HepG2 (cell line): ENCODE data around the gene PDE5A. TPM values are rescaled to one million over a fixed set of nuclear protein-coding genes. Genes with fewer than 3 reads are reported as not detected.

Experiments used
- DNMT3B ChIP-seq: conservative IDR thresholded peaks from 2 replicates; pipeline ENCODE4 v1.6.1; 2016; ENCODE audit warnings: missing biosample characterization, control low read depth
- GABPB1 ChIP-seq: IDR thresholded peaks from 2 replicates; pipeline ENCODE4 v1.6.1; 2016; ENCODE audit warnings: mild to moderate bottlenecking, missing genetic modification reagents, moderate library complexity, missing compliant biosample characterization
- GLI4 ChIP-seq: sonication (generic); formaldehyde crosslinking; IDR thresholded peaks from 2 replicates; pipeline ENCODE4 v1.5.1; 2020; ENCODE audit warnings: missing genetic modification reagents, mild to moderate bottlenecking, moderate library complexity, borderline replicate concordance
- GTF3A ChIP-seq: sonication (generic); formaldehyde crosslinking; conservative IDR thresholded peaks from 2 replicates; pipeline ENCODE4 v1.4.0; 2020; ENCODE audit warnings: mild to moderate bottlenecking, missing genetic modification reagents
- HDAC6 ChIP-seq: fragments of 200-600 bp; sonication (generic); IDR thresholded peaks from 2 replicates; pipeline ENCODE4 v1.7.0; 2017; ENCODE audit warnings: mild to moderate bottlenecking, antibody characterized with exemption, low read length, low read depth
- IRF9 ChIP-seq: sonication (generic); formaldehyde crosslinking; IDR thresholded peaks from 2 replicates; pipeline ENCODE4 v1.8.0; 2022; ENCODE audit warnings: missing genetic modification reagents, mild to moderate bottlenecking, borderline replicate concordance
- PBX3 ChIP-seq: sonication (generic); formaldehyde crosslinking; IDR thresholded peaks from 2 replicates; pipeline ENCODE4 v1.8.1; 2023; ENCODE audit warnings: missing genetic modification reagents, inconsistent platforms, borderline replicate concordance
- RAD21 ChIP-seq: fragments of 450-650 bp; formaldehyde crosslinking; IDR thresholded peaks from 2 replicates; pipeline ENCODE4 v1.5.0; 2020; ENCODE audit warnings: mild to moderate bottlenecking
- TCF12 ChIP-seq, 2 experiments: fragments of 450-650 bp in 1 of 2; sonication (generic) in 1 of 2; formaldehyde crosslinking in 1 of 2; IDR thresholded peaks; 2 replicates each; pipeline versions ENCODE4 v1.6.1 to v1.8.0; 2017 to 2022; ENCODE audit warnings: antibody characterized with exemption in 1 of 2, mild to moderate bottlenecking in 1 of 2, missing genetic modification reagents in 1 of 2, moderate library complexity in 1 of 2
- YEATS4 ChIP-seq: sonication (generic); formaldehyde crosslinking; IDR thresholded peaks from 2 replicates; pipeline ENCODE4 v1.4.0; 2020; ENCODE audit warnings: missing genetic modification reagents, borderline replicate concordance
- YY1 ChIP-seq: IDR thresholded peaks from 2 replicates; pipeline ENCODE4 v1.6.1; 2011; ENCODE audit warnings: low read length, low read depth, moderate library complexity, mild to moderate bottlenecking; ENCODE audit not compliant: insufficient read depth, insufficient replicate concordance
- ZBTB38 ChIP-seq: sonication (generic); formaldehyde crosslinking; IDR thresholded peaks from 2 replicates; pipeline ENCODE4 v1.5.1; 2020; ENCODE audit warnings: mild to moderate bottlenecking, missing genetic modification reagents
- ZBTB42 ChIP-seq: sonication (generic); formaldehyde crosslinking; IDR thresholded peaks from 2 replicates; pipeline ENCODE4 v1.5.0; 2020; ENCODE audit warnings: mild to moderate bottlenecking, missing genetic modification reagents
- ZFP37 ChIP-seq: sonication (generic); formaldehyde crosslinking; IDR thresholded peaks from 2 replicates; pipeline ENCODE4 v1.4.0; 2020; ENCODE audit warnings: missing genetic modification reagents, borderline replicate concordance
- ZNF552 ChIP-seq: sonication (generic); formaldehyde crosslinking; IDR thresholded peaks from 2 replicates; pipeline ENCODE4 v1.9.0; 2022; ENCODE audit warnings: missing genetic modification reagents, mild to moderate bottlenecking, borderline replicate concordance
- ZNF687 ChIP-seq: sonication (generic); formaldehyde crosslinking; IDR thresholded peaks from 2 replicates; pipeline ENCODE4 v1.5.1; 2020; ENCODE audit warnings: mild to moderate bottlenecking, missing genetic modification reagents, moderate library complexity
- ZNF704 ChIP-seq: sonication (generic); formaldehyde crosslinking; IDR thresholded peaks from 2 replicates; pipeline ENCODE4 v1.8.1; 2023; ENCODE audit warnings: mild to moderate bottlenecking, inconsistent platforms, moderate library complexity, missing genetic modification reagents, borderline replicate concordance
- ZNF724P ChIP-seq: sonication (generic); formaldehyde crosslinking; IDR thresholded peaks from 2 replicates; pipeline ENCODE4 v1.8.0; 2022; ENCODE audit warnings: missing genetic modification reagents, borderline replicate concordance
- ZSCAN21 ChIP-seq: sonication (generic); formaldehyde crosslinking; IDR thresholded peaks from 2 replicates; pipeline ENCODE4 v1.8.0; 2022; ENCODE audit warnings: mild to moderate bottlenecking, missing genetic modification reagents, moderate library complexity, borderline replicate concordance
- polyA plus RNA-seq, 8 experiments: library from polyadenylated mRNA; depleted of rRNA in 3 of 8; stranded (reverse) in 7 of 8; unstranded in 1 of 8; fragments of >200 nt; fragmentation: Illumina TruSeq in 4 of 8; extraction: Trizol in 4 of 8; gene quantifications; 2 replicates each; pipeline versions ENCODE4 v1.2.1 to v1.2.3, GENCODE V29; 2011 to 2016; ENCODE audit warnings: low read depth in 4 of 8, missing spikeins in 1 of 8, mixed read lengths in 1 of 8; ENCODE audit not compliant: insufficient read depth in 1 of 8
- total RNA-seq, 5 experiments: library from RNA; depleted of rRNA; stranded (reverse); fragments of >200 nt; fragmentation: Illumina TruSeq; extraction: Trizol; gene quantifications; 2 replicates each; pipeline ENCODE4 v1.2.3, GENCODE V29; 2016; ENCODE audit warnings: low read depth in 1 of 5

The PDE5A gene
- total and polyA plus RNA-seq, 2 of the 13 experiments (the other 11 are each of a cell fraction or from before 2014, with no cell fraction given), result 0.22 to 0.44 TPM

- TF ChIP-seq PBX3 (CRISPR knock-in tag) (no peak), GTF3A (CRISPR knock-in tag) (no peak), ZSCAN21 (peak; percentile 39; the same call in 1 of the 2 replicates), ZBTB38 (CRISPR knock-in tag) (peak; percentile 62; the same call in 1 of the 2 replicates), ZNF724P (CRISPR knock-in tag) (peak; percentile 79; the same call in 1 of the 2 replicates), HDAC6 (no peak), IRF9 (CRISPR knock-in tag) (peak; percentile 65; the same call in 1 of the 2 replicates), GLI4 (0 out of 2 replicates have a peak, but pooled peaks have one; percentile 41), DNMT3B (no peak), ZNF552 (CRISPR knock-in tag) (no peak), ZFP37 (no peak), YY1 (peak; percentile 12), YEATS4 (peak; percentile 54), ZNF704 (CRISPR knock-in tag) (no peak), GABPB1 (CRISPR knock-in tag) (peak; percentile 74), RAD21 (peak; percentile 88), TCF12 (IDR thresholded peaks at IDR 0.05) (no peak), TCF12 (CRISPR knock-in tag; IDR thresholded peaks at IDR 0.05) (peak; percentile 58; the same call in 1 of the 2 replicates), ZNF687 (CRISPR knock-in tag) (peak; percentile 66), ZBTB42 (CRISPR knock-in tag) (no peak)
Observed at GRCh38 chr4:119628281-119629141, at the start of gene PDE5A (continued).
